Retina (tissue), 1 donor: ENCODE results near the gene SAMD14.
"Not testable (repeated sequence)": the region's sequence is repeated elsewhere in the genome, so short reads cannot be mapped to it uniquely, and the experiment has no call there.

Experiments used
- DNase-seq: peaks from one replicate; pipeline ENCODE4 v3.0.0-alpha.2; 2016

Gene SAMD14

DNA sequence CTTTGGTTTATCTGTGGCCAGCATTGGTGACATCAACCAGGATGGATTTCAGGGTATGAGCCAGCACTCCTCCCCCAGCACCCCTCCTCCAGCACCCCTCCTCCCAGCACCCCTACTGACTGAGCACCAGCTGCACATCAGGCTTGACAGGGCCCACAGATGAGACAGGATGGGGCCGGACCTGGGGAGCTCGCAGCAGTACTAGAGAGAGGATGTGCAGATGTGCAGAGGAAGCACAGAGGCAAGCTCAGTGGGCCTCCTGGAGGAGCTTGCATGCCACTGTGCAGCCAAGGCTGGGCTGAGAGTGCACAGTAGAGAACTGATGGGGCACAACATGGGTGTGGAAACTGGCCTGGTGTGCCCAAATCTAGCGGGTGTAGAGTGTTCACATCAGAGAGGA, 57.8 kb downstream of the SAMD14 start:
- DNase-seq: no peak

DNA sequence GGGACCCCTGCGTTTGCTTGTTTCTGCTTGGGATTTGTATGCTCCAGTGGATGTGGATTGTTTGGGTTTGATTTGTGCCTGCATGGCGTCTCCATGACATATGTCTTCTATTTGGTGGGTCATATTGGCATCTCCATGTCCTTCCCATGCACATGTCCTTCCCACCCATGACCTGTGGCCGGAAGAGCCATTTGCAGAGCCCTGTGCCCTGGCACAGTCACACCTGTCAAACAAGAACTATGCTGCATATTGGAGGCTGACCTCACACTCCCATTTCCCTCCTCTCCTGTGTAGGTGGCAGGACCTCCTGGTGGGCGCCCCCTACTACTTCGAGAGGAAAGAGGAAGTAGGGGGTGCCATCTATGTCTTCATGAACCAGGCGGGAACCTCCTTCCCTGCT, 58.3 kb downstream of the SAMD14 start:
- DNase-seq: no peak

DNA sequence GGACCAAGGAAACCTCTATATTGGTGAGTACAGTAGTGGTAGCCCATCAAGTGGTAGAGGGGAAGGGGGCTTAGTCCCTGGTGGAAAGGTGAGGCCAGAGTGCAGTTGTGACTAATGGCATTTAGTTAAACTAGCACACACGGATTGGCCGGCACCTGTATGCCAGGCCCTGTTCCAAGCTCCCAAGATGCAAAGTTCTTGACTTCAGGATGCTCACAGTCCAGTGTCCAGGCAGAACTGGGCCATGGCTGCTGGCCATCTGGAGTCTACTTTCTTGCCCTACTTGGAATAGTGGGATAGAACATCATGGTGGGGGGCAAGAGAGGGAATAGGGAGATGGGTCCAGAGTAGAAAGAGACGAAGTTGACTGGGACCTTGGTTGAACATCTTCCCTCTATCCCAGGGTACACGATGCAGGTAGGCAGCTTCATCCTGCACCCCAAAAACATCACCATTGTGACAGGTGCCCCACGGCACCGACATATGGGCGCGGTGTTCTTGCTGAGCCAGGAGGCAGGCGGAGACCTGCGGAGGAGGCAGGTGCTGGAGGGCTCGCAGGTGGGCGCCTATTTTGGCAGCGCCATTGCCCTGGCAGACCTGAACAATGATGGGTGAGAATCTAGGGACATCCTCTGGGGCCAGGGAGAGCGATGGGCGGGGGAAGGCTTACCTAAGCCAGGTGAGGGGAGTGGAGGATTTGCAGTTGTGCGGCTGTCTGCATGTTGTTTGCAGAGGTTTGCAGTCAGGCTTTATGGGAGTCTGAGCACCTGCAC, 58.9 kb downstream of the SAMD14 start:
- no peak for DNase-seq

DNA sequence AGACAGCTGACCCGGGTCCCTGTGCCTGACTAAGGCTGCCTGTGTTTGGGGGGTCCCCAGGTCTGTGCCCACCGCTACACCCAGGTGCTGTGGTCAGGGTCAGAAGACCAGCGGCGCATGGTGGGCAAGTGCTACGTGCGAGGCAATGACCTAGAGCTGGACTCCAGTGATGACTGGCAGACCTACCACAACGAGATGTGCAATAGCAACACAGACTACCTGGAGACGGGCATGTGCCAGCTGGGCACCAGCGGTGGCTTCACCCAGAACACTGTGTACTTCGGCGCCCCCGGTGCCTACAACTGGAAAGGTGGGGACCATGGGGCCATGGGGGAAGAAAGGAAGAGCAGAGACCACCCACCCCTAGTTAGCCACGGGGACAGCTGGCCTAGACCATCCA, 62.0 kb downstream of the SAMD14 start:
- DNase-seq: no peak

DNA sequence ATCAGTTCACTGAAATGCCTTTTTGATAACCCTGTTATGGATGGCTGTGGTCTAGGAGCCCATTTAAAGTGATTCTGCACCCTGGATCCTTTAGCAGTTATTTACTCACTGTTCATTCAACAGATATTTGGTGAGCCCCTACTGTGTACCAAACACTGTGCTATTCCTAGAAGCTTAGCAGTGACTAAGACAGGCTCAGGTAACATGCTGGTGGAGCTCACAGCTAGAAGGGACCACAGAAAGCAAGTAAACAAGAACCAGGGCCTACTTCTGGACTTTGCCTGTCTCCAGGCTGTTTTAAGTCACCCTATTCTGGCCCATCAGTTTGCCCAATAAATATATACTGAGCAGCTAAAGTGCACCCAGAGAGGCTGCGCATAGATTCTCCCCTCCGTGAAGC, 63.0 kb downstream of the SAMD14 start:
- no peak for DNase-seq

DNA sequence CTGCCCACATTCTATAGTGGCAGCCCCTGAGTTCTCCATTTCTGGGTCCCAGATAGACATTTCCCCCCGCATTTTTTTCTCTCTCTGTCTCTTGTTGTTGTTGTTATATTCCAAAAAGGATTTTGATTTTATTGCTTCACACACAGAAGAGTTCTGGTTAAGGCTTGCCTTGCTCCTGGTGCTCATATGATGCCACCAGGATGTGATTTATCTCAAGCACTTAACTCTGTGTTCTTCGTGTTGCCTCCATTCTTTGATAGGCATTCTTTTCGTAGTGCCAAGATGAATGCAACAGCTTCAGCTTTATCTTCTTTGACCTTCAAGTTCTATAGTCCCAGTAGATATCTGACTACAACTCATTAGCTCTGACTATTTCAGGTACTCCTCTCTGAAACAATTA, 64.9 kb downstream of the SAMD14 start:
- no peak for DNase-seq

DNA sequence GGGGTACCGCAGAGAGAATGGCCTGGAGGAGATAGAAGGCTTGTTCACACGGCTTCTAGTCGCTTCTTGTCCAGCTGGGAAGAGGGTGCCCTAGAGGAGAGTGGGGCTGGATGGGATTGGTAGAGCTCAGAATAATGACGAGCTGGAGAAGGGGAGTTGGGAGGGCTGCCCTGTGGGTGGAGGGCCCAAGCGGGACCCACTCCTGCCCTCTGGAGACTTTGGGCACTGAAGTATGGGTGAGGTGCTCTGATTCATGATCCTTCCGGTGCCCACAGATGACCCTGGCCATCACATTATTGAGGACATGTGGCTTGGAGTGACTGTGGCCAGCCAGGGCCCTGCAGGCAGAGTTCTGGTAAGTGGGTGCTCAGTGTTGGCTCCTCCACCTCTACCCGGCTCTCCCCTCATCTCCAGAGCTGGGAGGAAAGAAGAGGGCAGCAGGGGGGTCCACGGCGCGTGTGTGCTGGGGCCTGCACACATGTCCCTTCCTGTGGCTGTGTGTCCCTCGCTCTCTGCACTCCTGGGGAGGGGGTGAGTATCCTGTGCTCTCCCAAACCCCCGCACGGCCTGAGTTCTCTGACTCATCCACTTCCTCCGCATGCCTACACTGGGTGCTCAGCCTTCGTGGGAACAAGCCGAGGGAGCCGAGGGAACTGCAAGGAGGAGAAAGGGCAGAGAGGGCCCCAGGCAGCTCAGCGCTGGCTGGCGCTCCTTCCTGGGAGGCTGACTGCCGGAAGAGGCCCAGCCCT, 65.5 kb downstream of the SAMD14 start:
- peak; percentile 44 for DNase-seq

DNA sequence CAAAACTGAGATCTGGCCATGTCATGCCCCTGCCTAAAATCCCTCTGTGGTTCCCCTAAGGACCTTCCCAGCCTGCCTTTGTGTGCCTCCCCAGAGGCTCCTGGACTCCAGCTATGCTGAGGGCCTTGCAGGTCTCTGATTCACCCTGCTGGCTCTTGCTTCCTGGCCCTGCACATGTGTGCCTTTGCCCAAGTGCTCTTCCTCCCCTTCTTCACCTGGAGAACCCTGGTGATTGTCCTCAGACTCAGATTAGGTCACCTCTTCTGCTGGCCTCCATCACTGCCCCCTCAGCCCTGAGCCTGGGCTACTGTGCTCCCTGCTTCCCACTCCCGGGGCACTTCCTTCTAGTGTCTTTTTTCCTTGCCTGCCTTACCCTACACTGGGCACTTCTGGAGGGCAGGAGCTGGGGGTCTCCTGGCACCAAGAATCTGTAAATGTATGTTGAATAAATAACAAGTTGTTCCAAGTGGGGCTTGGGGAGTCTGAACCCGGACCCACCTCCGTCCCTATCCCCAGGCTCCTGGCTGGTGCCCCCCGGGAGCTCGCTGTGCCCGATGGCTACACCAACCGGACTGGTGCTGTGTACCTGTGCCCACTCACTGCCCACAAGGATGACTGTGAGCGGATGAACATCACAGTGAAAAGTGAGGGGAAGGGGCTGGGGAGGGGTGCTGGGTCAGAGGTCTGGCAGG, 66.3 kb downstream of the SAMD14 start:
- DNase-seq: no peak

DNA sequence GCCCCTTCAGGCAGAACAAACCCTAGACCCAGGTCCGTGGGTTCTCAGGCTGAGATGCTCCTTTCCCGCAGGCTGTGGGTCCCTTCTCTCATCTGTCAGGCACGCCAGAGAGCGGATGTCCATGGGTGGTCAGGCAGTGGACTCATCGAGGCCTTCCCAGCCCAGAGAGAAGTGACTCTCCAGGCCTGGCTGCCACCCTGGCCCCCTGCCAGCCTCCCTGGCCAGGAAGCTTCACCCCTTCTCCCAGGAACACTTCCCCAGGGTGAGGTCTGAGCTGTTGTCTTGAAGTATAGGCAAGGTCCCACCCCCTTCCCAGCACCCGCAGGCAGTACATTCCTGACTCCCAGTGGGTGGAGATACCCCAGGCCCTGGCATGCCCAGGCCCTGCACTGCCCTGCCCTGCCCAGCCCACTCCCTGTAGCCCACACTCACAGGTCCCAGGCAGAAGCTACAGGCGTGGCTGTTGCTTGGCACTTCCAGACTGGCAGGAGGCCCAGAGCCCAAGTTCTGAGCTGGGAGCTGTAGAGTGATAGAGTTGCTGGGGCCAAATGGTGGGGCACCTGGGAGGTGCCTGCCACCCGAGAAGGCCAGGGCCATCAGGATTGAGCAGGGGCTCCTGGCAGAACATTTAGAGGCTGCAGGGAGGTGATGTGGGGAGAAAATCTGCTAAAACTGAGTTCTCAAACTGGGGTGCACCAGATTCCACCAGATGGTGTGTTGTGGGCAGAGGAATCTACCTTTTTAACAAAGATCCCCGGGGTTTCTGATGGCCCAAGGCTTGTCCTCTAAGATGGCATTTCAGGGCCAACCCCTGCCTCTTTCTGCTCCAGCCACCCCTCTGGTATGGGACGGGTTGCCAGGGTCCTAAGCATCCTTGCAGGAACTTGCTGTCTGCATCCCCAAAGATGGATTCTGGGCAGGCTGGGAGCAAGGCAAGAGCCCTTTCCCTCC, 67.4 kb downstream of the SAMD14 start:
- no peak for DNase-seq

DNA sequence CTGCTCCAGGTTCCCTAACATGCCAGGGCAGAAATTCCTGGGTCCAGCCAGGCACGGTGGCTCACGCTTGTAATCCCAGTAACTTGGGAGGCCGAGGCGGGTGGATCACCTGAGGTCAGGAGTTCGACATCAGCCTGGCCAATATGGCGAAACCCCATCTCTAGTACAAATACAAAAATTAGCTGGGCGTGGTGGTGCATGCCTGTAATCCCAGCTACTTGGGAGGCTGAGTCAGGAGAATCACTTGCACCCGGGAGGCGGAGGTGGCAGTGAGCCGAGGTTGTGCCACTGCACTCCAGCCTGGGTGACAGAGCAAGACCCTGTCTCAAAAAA, 68.3 kb downstream of the SAMD14 start:
- DNase-seq: not testable (repeated sequence)

DNA sequence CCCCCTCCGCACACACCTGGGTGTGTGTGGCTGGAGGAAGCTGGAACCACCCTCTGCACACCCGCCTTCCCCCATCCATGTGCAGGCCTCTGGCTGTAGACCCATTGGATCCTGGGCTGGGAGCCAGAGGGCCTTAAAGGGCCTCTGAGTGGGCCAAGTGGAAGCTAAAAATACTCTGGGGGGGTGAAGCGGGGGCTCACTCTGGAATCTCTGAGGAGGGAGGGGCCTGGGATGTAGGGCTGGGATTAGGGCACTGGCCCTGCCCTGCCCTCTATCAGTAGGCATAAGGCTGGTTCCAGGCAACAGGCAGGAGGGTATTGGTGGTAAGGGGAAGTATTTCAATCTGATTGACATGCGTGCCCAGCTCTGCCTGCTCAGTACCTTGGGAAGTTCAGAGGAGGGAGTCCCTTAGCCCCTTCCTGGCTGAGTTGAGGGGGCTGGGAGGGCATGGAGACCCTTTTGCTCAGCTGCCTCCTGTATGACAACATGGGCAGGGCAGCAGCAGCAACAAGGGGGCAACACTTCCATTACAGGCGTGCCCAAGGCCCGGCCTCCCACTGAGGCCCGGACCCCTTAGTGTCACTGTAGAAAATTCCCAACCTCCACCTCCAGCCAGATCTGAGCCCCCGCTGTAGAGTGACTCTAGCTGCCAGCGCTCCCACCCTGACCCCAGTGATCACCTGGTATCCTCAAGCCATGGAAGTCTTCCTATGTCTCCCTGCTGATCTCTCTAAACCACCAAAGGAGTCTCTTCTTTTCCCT, 68.8 kb downstream of the SAMD14 start:
- no peak for DNase-seq
